ENCODE results near the gene CA14. TPM values are rescaled to one million over a fixed set of nuclear protein-coding genes. Genes with fewer than 3 reads are reported as not detected.
A peak's percentile ranks its signal among the peaks of the same experiment; 100 is the strongest.
"Not testable (repeated sequence)": the region's sequence is repeated elsewhere in the genome, so short reads cannot be mapped to it uniquely, and the experiment has no call there.

Gene CA14
- total RNA-seq, 1 donor from 2014 or later, result 2.4 TPM

DNA sequence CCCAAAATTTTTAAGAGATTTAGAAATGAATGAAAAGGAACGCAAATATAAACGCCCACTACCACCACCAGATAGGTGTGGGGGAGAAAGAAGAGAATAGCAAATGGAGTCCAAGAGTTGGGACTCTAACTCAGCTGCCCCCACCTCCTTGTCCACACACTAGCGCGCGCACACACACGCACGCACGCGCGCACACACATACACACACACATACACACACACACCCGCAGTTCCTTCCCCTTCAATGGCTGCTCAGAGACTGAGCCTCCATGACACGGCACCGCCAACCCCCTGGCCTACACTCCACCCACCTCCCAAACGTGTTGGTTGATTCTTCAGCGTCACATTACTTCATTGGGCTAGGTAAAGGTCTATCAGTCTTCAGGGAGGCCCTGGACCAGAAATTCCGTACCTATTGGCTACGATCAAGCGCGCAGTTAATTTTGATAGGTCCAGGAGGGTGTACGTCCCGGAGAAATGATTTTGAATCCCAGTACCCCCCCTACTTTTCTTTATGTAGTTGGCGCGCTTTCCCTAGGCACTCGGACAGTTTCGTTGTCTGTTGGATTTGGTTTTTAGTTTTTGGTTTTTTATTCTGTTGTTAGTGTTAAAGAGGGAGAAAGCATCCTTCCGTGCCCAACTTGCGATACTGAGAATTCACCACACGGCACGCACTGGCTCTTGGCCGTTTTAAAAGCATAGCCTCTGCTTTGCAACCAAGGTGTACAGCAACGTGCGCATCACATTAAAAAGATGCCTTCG lies 21.5 kb upstream of the CA14 start, which contains the start of gene ANP32E:
ANP32E (minus strand) TSS at position 261 of the 762 bp plus-strand sequence. CDS start 326 bp downstream, outside the sequence.
- DNase-seq (ENCODE audit: low spot score), result peak; percentile 97

- no peak for DNase-seq (ENCODE audit: low spot score)
Measured at GRCh38 chr1:150236614-150237100, 20.9 kb upstream of the CA14 start.

DNA sequence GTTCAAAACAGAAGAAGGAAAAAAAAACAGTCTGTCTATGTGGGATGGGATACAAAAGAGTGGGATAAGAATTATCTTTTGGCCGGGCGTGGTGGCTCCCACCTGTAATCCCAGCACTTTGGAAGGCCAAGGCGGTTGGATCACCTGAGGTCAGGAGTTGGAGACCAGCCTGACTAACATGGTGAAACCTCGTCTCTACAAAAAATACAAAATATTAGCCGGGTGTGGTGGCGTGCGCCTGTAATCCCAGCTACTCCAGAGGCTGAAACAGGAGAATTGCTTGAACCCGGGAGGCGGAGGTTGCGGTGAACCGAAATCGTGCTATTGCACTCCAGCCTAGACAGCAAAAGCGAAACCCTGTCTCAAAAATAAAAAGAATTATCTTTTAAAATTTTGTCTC lies 20.4 kb upstream of the CA14 start:
- not testable (repeated sequence) for DNase-seq (ENCODE audit: low spot score)

DNA sequence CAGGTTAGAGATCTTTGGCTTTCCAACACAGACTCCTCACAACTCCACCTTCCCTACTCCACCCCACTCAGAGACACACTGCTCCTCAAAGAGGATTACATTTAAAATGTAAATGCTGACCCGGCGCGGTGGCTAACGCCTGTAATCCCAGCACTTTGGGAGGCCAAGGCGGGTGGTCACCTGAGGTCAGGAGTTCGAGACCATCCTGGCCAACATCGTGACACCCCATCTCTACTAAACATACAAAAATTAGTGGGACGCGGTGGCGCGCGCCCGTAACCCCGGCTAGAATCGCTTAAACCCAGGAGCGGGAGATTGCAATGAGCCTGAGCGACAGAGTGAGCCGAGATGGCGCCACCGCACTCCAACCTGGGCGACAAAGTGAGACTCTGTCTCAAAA lies 19.8 kb upstream of the CA14 start:
- DNase-seq (ENCODE audit: low spot score), result no peak

DNA sequence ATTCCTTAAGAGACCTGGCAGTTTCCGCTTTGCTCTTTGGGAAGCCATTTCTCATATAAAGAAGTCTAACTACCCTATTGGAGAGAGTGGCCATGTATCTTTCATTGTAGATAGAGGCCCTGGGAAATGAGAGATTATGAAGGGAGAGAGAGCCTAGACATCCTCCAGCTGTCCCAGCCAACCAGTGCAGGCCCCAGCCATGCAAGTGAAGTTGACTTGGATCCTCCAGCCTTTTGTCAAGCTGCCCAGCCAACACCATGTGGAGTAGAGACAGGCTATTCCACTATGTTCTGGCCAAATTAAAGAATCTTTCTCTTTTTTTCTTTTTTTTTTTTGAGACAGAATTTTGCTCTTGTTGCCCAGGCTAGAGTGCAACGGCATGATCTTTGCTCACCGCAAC lies 14.6 kb upstream of the CA14 start:
- DNase-seq (ENCODE audit: low spot score), result no peak

DNA sequence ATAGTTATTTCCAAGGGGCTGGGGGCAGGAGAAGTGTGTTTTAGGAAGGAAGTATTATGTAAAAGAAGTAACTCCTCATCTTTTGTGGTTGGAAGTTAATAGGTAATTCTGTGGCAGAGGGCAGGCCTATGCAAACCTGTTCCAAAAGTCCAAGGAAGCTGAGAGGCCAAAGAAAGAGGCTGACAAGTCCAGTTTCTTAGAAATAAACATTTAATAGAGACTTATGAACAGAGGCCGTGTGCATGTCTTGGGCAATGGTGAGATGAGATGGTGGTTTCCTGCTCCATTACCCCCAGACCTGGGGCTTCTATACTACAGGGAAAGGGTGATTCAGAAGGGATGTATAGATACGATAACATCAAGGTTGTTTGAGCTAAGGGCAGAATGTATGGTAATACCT lies 7.6 kb upstream of the CA14 start:
- no peak for DNase-seq (ENCODE audit: low spot score)

DNA sequence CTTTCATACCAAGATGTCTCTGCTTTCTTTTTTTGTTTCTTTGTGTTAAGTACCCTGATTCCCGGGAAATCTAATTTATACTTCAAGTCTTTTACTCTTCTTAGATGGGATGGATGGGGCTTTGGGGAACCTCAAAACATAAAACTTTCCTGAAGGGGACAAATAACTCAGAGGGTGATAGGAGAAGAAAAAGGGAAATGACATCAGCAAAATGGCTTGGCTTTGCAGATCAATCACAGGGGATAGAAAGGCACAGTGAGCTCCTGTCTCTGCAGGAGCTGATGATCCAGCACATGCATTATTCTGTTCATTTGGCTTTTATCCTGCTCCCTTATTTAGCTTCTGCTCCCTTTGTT lies 1.4 kb upstream of the CA14 start:
- no peak for DNase-seq (ENCODE audit: low spot score)

DNA sequence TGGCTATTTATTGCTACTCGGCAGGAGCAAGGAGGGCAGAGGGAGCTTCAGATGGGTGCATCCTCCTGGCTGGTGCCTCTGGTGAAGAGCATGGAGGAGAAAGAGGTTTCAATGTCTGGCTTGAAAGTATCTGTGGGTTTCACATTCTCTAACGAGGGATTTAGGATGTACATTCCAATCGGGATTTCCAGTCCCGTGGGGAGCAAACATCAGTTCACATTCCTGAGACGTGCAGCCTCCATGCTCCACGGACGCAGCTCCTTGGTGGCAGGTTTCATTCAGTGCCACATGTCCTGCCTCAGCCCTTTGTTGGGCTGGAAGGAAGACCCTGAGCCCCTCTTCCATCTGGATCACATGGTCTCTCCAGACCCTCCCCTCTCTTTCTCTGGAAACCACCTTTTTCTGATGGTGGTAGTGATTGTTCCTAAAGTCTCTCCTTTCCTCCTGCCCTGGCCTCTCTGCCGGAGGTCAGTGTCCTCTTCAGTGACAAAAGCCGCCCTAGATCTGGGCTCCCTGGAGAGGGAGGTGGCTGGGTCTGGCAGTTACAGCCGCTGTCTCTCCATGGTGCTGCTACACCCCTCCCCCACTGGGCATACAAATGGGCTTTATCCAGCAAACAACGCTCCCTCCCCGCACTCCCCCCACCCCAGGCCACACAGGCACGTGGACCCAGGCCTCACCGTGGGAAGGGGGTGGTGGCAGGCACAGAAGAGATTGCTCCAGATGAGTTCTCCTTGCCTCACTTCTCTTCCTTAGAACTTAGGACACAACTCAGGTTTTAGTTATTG lies 826 bp upstream of the CA14 start:
- DNase-seq (ENCODE audit: low spot score), result no peak

- no peak for DNase-seq (ENCODE audit: low spot score)
Measured at GRCh38 chr1:150259217-150259616, 1.6 kb downstream of the CA14 start.

DNA sequence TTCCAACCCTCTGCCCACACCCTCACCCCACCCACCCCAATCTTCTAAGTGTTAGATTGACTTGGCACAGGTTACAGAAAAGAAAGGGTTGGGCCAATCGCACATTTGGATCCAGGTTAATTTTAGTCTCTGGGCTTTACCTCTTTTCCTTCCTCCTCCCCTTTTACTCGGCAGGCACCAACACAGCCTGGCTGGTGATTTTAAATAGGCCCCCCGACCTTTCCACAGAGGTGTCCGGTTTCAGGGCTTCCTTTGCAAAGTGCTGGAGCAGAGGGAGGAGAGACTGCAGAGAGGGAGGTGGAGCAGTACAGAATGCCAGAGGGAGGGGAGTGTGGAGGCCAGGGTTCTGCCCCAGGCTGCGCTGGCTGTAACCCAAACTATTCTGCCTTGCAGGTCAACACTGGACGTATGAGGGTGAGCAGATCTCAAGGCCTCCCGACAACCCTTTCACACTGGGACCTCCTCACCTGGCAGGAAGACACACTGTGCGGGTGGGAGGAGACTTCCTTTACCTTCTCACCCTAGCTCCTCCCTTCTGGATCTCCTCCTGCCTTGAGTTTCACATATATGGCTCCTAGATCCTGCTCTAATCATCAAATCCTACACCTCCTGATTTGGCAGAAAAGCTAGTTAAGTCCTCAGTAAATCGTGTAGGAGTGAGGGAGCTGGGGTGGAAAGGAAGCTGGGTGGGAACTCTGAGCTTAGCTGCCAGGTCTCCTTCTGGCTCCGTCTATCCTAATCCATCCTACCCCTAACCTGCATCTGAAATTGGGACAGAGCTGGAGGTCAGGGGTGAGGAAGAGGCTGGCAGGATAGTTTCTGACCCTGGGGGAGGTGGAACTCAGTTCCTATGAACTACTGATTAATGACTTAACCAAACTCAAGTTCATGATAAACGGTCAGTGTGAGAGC lies 2.4 kb downstream of the CA14 start:
- DNase-seq (ENCODE audit: low spot score), result peak; percentile 59

- DNase-seq (ENCODE audit: low spot score), result no peak
Measured at GRCh38 chr1:150261367-150261766, 3.8 kb downstream of the CA14 start.

- DNase-seq (ENCODE audit: low spot score), result no peak
Measured at GRCh38 chr1:150262388-150263320, 5.1 kb downstream of the CA14 start.

DNA sequence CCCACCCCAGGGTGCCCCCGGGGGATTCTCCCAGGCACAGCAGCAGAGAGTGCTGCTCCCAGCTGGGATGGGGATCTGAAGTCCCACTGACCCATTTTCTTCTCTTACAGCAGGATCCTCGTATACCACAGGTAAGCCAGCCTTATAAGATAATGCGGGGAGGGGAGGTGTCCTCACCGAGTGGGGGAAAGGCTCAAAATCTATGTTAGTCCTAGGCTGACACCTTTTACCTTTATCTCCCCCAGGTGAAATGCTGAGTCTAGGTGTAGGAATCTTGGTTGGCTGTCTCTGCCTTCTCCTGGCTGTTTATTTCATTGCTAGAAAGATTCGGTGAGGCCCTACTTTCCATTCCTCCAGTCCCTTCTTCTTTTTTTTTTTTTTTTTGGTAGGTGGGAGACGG lies 6.0 kb downstream of the CA14 start:
- DNase-seq (ENCODE audit: low spot score), result no peak

- no peak for DNase-seq (ENCODE audit: low spot score)
Measured at GRCh38 chr1:150267896-150268295, 10.3 kb downstream of the CA14 start.

GRCh38 chr1:150268340-150268704 lies 10.7 kb downstream of the CA14 start:
- DNase-seq (ENCODE audit: low spot score), result no peak

DNA sequence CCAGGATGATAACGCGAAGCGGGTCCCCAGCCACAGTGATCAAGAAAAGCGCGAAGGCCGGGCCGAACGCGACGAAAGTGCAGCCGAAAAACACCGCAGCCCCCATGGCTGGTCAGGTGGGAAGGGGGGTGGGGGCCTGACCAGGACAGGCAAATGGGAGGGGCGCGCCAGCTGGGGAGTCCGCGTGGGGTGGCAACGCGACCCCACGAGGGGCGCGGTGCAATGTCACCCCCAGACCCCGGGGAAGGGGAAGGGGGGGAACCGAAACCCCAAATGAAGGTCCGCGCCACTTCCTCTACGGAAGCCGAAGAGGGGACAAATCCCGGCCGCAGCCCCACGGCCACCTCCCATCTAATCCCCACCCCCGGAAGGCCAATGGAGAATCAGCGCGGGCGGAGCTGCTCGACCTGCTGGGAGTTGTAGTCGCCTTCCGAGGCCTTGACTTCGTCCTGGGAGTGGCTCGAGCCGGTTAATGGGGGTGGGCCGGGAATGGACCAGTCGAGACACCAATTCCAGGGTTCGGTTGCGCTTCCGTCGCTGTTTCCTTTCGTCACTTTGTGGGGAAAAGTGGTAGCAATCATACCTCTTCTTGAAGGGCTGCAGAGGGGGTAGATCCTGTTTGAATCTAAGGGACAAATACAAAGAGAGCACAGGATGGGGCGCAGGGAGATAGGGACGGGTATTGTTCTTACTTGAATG lies 11.3 kb downstream of the CA14 start, which contains the start of gene APH1A:
APH1A (minus strand) TSS at position 312 of the 699 bp plus-strand sequence; CDS start at position 106, 206 bp downstream.
- peak; percentile 97 for DNase-seq (ENCODE audit: low spot score)

DNA sequence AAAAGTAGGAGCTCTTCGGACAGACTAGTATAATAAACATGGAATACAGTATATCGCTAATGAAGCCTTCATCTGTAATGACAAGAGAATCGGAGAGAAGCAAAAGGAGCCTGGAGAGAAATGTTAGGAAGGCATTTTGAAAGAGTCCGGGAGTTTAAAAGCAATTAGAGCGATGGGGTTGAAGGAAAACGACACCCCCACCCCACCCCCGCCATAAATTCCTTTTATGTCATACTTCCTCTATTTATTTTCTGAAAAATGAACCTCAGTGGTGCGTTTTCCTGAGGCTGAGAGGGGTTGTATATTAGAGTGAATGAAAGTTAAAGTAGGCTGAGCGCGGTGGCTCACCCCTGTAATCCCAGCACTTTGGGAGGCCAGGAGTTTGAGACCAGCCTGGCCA lies 11.9 kb downstream of the CA14 start:
- no peak for DNase-seq (ENCODE audit: low spot score)

DNA sequence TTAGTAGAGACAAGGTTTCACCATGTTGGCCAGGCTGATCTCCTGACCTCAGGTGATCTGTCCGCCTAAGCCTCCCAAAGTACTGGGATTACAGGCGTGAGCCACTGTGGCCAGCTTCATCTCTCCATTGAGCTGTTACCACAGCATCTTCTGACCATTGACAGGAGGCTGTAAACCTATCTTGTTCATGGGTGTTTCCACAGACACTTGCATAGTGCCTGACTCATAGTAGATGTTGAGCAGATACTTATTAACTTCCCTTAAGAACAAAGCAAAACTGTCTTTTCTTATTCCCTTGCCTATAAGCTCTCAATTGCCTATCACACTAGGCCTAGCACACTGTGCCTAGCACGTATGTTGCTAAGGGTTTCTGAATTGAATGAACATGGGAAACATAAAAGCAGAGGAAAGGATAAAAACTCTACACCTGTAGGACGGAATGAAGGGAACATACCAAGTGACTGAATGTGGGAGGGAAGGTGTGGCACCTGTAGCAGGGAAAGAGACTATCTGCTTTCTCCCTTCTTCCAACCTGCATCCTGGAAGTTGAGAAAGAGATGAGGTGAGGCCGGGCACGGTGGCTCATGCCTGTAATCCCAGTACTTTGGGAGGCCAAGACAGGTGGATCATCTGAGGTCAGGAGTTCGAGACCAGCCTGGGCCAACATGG lies 13.9 kb downstream of the CA14 start:
- no peak for DNase-seq (ENCODE audit: low spot score)

DNA sequence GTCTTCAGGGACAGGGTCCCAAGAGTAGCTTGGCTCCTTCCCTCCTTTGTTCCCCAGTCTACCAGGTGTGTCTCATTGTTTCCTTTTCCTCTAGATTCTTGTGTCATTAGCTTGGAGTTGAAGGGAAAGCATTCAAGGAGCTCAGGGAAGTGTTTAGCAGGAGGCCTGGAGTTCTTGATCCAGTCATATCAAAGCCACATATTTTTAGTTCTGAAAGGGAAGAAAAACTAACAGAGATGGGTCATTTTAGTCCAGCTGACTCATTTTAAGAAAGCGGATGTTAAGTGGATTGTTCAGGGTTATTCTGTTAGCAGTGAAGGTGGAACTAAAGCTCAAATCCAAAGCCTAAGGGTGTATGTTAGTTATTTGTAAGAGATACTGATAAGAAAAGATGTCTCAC lies 15.7 kb downstream of the CA14 start:
- no peak for DNase-seq (ENCODE audit: low spot score)

Data from mucosa of gallbladder (tissue), 1 donor.